Transverse colon (tissue), 4 donors: ENCODE data around the gene ARMCX6. TPM values are rescaled to one million over a fixed set of nuclear protein-coding genes. Genes with fewer than 3 reads are reported as not detected.
"Not testable (repeated sequence)": the region's sequence is repeated elsewhere in the genome, so short reads cannot be mapped to it uniquely, and the experiment has no call there.

Experiments
- DNase-seq: peaks from one replicate; pipeline ENCODE4 v3.0.0-alpha.2; 2019
- H3K27ac ChIP-seq, 4 donors: fragments of 200-600 bp; sonication (generic); 2 replicates each; pipeline ENCODE4 v1.5.1; 2016 to 2018; ENCODE audit warnings: inconsistent platforms in 4 of 4
- H3K27me3 ChIP-seq: fragments of 200-600 bp; sonication (generic); 2 replicates; pipeline ENCODE4 v1.5.1; 2017; ENCODE audit warnings: inconsistent platforms
- H3K36me3 ChIP-seq, 4 donors: fragments of 200-600 bp; sonication (generic); 2 replicates each; pipeline ENCODE4 v1.5.1; 2017 to 2019; ENCODE audit warnings: inconsistent platforms in 4 of 4
- H3K4me1 ChIP-seq, 4 donors: fragments of 200-600 bp; sonication (generic); 2 replicates each; pipeline ENCODE4 v1.5.1; 2017 to 2020; ENCODE audit warnings: inconsistent platforms in 4 of 4
- H3K4me3 ChIP-seq, 4 donors: fragments of 200-600 bp; sonication (generic); 1 replicate in 1 of 4; 2 replicates in 3 of 4; pipeline versions ENCODE4 v1.5.1 to v1.6.1; 2017 to 2019; ENCODE audit warnings: inconsistent platforms in 4 of 4
- H3K9me3 ChIP-seq, 2 donors: fragments of 200-600 bp; sonication (generic); 2 replicates each; pipeline ENCODE4 v1.5.1; 2017 to 2019; ENCODE audit warnings: inconsistent platforms in 2 of 2
- EP300 ChIP-seq: sonication (generic); formaldehyde crosslinking; IDR thresholded peaks from one replicate; pipeline ENCODE4 v1.6.1; 2017; ENCODE audit warnings: antibody characterized with exemption, low read depth
- POLR2A ChIP-seq: fragments of 450-650 bp; IDR thresholded peaks from one replicate; pipeline ENCODE4 v1.6.1; 2016; ENCODE audit warnings: antibody characterized with exemption, mild to moderate bottlenecking, moderate library complexity
- POLR2AphosphoS5 ChIP-seq, 3 donors: sonication (generic); formaldehyde crosslinking; IDR thresholded peaks; one replicate each; pipeline ENCODE4 v1.6.1; 2016; ENCODE audit warnings: antibody characterized with exemption in 3 of 3
- WGBS, 2 donors: methylation state at CpG; one replicate each; pipeline ENCODE4 v1.1.5; 2018; ENCODE audit warnings: low coverage in 1 of 2; 5-methylcytosine and 5-hydroxymethylcytosine counted together
- in situ Hi-C, 4 donors: fragments of 200-750 bp; cut with MboI; loops; one replicate each; pipeline versions ENCODE4 v1.15.0 to v1.15.1; 2017; ENCODE audit warnings: low sequenced_read_pairs in 3 of 4, low pct_ligation_motif_present in 1 of 4, low pct_unique_long_range_greater_than_20kb in 1 of 4
- intact Hi-C: fragments of 100-400 bp; cut with DNase I; formaldehyde crosslinking; loops from one replicate; pipeline ENCODE4 v1.15.1; 2023; ENCODE audit warnings: low total_unique reads
- total RNA-seq, 4 donors: library from RNA; depleted of rRNA; stranded (reverse); fragments of >200 nt; gene quantifications; one replicate each; pipeline ENCODE4 v1.1.0, GENCODE V29; 2016
- TF ChIP-seq, protein P1 (sequence below), 5 experiments: fragments of 200-600 bp in 3 of 5; fragments of 450-650 bp in 2 of 5; sonication (generic) in 3 of 5; IDR thresholded peaks; 1 replicate in 2 of 5; 2 replicates in 3 of 5; pipeline ENCODE4 v1.5.1; 2016 to 2017; ENCODE audit warnings: antibody characterized with exemption in 5 of 5, inconsistent platforms in 3 of 5, mild to moderate bottlenecking in 2 of 5, moderate library complexity in 1 of 5

ARMCX6 gene
- total RNA-seq, 4 donors from 2014 or later = 7.2 to 13.5 TPM; not detected in 2

- no peak for TF ChIP-seq EP300
- TF ChIP-seq, protein P1, sequence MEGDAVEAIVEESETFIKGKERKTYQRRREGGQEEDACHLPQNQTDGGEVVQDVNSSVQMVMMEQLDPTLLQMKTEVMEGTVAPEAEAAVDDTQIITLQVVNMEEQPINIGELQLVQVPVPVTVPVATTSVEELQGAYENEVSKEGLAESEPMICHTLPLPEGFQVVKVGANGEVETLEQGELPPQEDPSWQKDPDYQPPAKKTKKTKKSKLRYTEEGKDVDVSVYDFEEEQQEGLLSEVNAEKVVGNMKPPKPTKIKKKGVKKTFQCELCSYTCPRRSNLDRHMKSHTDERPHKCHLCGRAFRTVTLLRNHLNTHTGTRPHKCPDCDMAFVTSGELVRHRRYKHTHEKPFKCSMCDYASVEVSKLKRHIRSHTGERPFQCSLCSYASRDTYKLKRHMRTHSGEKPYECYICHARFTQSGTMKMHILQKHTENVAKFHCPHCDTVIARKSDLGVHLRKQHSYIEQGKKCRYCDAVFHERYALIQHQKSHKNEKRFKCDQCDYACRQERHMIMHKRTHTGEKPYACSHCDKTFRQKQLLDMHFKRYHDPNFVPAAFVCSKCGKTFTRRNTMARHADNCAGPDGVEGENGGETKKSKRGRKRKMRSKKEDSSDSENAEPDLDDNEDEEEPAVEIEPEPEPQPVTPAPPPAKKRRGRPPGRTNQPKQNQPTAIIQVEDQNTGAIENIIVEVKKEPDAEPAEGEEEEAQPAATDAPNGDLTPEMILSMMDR (IDR thresholded peaks at IDR 0.05) = no peak
- TF ChIP-seq POLR2A = no peak
- TF ChIP-seq POLR2AphosphoS5 (IDR thresholded peaks at IDR 0.05) = no peak
- Histone ChIP-seq H3K27ac (no peak overlapping the region), H3K4me3 (no peak overlapping the region), H3K36me3 (no peaks in the 10 kb centered on the region), H3K9me3 (no peaks in the 10 kb centered on the region), H3K27me3 (no peaks in the 10 kb centered on the region), H3K4me1 (peaks cover 0 to 6% (median 0%) of the 10 kb centered on the region in 4 donors)
- intact Hi-C loops = no loop called here
- WGBS, 2 donors = 98% methylated on average over 8 of the region's 13 CpGs; no CpG with 5 or more reads in 1 of the 2 donors
- DNase-seq = no peak
- in situ Hi-C loops = no loop called here
Measured at GRCh38 chrX:101656817-101657216, 39.0 kb upstream of the ARMCX6 start.

- 50 to 67% methylated on average over 1 to 3 of the region's 3 CpGs for WGBS, 2 donors
- intact Hi-C loops = no loop called here
- H3K27ac ChIP-seq = no peak overlapping the region
- peaks cover 0 to 6% (median 0%) of the 10 kb centered on the region in 4 donors for H3K4me1 ChIP-seq
- TF ChIP-seq POLR2AphosphoS5 (IDR thresholded peaks at IDR 0.05) = no peak
- no peak for TF ChIP-seq POLR2A
- TF ChIP-seq, protein P1 (IDR thresholded peaks at IDR 0.05) = no peak
- TF ChIP-seq EP300 = no peak
- no peaks in the 10 kb centered on the region for H3K9me3 ChIP-seq
- in situ Hi-C loops = no loop called here
- no peak overlapping the region for H3K4me3 ChIP-seq
- H3K27me3 ChIP-seq = no peaks in the 10 kb centered on the region
- H3K36me3 ChIP-seq = no peaks in the 10 kb centered on the region
- DNase-seq = no peak
Measured at GRCh38 chrX:101655534-101655933, 37.7 kb upstream of the ARMCX6 start.

GRCh38 chrX:101647716-101648115 is 29.9 kb upstream of the ARMCX6 start:
- intact Hi-C loops, H3K27me3 ChIP-seq, H3K27ac ChIP-seq, H3K4me3 ChIP-seq, H3K36me3 ChIP-seq, DNase-seq, H3K9me3 ChIP-seq, H3K4me1 ChIP-seq: not testable (repeated sequence)
- in situ Hi-C loops = loop anchor here in 1 of 4 donors (25.0 kb wide), 1 partner anchor 235 kb away; the partner anchor contains the start of genes GLA and HNRNPH2

DNA sequence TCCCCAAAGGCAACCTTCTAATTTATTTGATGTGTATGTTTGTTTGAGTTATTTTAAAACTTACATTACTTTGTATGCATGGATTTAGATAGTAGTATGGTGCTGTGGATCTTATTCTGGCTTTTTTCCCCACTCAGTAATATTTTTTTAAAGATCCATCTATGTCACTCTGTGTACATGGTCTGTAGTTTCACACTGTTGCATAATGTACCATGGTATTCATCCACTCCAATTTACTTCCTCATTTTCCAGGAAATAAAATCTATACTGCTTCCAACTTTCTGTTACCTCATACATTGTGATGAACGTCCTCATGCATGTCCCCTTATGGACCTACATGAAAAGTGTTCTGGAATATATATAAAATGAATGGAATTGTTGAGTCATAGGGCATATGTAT is 24.3 kb upstream of the ARMCX6 start:
- H3K27me3 ChIP-seq = no peaks in the 10 kb centered on the region
- no peaks in the 10 kb centered on the region for H3K9me3 ChIP-seq
- no peaks in the 10 kb centered on the region for H3K36me3 ChIP-seq
- TF ChIP-seq EP300 (no peak), POLR2A (no peak)
- in situ Hi-C loops (loop anchor here in 1 of 4 donors (25.0 kb wide), 1 partner anchor 230 kb away; the partner anchor contains the start of genes GLA and HNRNPH2), intact Hi-C loops (no loop called here)
- H3K4me3 ChIP-seq = no peak overlapping the region
- no peak overlapping the region for H3K27ac ChIP-seq
- H3K4me1 ChIP-seq = no peaks in the 10 kb centered on the region
- 26 to 55% methylated on average over 1 of the region's 1 CpG for WGBS, 2 donors
- DNase-seq = no peak

DNA sequence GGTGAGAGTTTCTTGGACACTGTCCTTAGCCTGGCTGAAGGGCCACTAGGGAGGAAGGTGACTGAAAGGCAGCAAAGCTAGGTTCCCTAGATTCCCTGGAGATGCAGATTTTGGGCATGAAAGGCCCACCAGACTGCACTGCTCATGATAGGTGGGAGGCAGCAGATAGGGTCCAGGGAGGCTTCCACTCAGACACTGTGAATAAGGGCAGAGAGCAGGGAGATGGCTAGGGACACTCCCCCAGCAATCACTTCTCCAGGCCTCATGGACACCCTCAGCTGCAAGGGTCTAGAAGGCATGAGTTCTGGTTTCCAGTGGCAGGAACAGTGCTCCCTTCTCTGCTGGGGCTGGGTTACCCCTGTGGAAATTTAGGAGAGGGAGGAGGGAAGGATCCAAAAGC is 21.8 kb upstream of the ARMCX6 start:
- Histone ChIP-seq H3K4me3 (no peak overlapping the region), H3K9me3 (no peaks in the 10 kb centered on the region), H3K4me1 (no peaks in the 10 kb centered on the region), H3K27me3 (no peaks in the 10 kb centered on the region), H3K27ac (no peak overlapping the region), H3K36me3 (no peaks in the 10 kb centered on the region)
- TF ChIP-seq POLR2AphosphoS5 (IDR thresholded peaks at IDR 0.05) (no peak), POLR2A (no peak), EP300 (no peak)
- TF ChIP-seq, protein P1 (IDR thresholded peaks at IDR 0.05) = no peak
- no peak for DNase-seq
- in situ Hi-C loops (loop anchor here in 1 of 4 donors (25.0 kb wide), 1 partner anchor 227 kb away; the partner anchor contains the start of genes GLA and HNRNPH2), intact Hi-C loops (no loop called here)
